ENCODE measurements around the gene ITGA2.
"Not testable (repeated sequence)": the region's sequence is repeated elsewhere in the genome, so short reads cannot be mapped to it uniquely, and the experiment has no call there.

ITGA2 gene

DNA sequence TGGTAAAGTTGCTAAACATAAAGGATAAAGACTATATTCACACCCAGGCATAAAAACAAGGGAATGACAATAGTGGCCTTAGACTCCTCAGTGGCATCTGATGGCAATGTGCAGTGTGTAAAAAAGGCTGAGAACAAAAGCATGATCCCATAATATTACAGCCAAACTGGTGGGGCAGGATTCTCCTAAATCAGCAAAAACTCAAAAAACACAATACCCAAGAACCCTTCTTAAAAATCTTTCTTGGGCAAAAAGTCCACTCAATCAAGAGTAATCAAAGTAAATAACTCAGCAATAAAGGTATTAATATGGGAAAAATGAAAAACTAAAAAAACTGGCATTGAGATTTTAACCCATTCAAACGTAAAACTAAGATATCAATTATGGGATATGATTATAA, 122.0 kb downstream of the ITGA2 start:
- FAIRE-seq (no peak), DNase-seq (ENCODE audit: insufficient read length) (no peak)
- TF ChIP-seq POLR2AphosphoS5 (IDR thresholded peaks at IDR 0.05; ENCODE audit: low read depth, low read length) (no peak), TAF1 (IDR thresholded peaks at IDR 0.05; ENCODE audit: borderline replicate concordance, low read depth, low read length) (no peak), POLR2A (IDR thresholded peaks at IDR 0.05; ENCODE audit: low read depth, low read length) (no peak)

DNA sequence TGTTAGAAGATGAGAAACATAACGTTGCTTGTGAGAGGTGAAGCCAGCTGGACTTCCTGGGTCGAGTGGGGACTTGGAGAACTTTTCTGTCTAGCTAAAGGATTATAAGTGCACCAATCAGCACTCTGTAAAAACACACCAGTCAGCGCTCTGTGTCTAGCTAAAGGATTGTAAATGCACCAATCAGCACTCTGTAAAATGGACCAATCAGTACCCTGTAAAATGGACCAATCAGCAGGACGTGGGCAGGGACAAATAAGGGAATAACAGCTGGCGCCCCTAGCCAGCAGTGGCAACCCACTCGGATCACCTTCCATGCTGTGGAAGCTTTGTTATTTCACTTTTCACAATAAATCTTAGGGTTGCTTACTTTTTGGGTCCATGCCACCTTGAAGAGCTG, 123.2 kb downstream of the ITGA2 start:
- not testable (repeated sequence) for FAIRE-seq; DNase-seq (ENCODE audit: insufficient read length)

DNA sequence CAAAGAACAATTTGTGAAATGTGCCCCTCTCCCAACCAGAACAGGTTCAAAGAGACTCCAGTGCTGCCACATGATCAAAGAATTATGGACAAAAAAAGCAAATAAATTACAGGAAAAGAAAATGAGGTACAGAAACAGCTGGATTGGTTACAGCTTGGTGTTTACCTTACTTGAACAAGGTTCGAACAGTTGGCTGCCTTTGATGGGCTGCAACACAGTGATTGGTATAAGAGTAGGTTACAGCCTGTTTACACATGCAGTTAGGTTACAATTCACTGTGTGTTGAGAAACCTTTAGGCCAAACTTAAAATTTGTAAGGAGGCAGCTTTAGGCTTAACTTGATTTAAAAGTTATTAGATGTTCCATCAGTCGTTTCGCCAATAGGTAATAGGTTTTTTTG, 123.8 kb downstream of the ITGA2 start:
- FAIRE-seq (no peak), DNase-seq (ENCODE audit: insufficient read length) (no peak)
- no peak for TF ChIP-seq POLR2AphosphoS5 (IDR thresholded peaks at IDR 0.05; ENCODE audit: low read depth, low read length)
- no peak for TF ChIP-seq TAF1 (IDR thresholded peaks at IDR 0.05; ENCODE audit: borderline replicate concordance, low read depth, low read length)
- no peak for TF ChIP-seq POLR2A (IDR thresholded peaks at IDR 0.05; ENCODE audit: low read depth, low read length)

DNA sequence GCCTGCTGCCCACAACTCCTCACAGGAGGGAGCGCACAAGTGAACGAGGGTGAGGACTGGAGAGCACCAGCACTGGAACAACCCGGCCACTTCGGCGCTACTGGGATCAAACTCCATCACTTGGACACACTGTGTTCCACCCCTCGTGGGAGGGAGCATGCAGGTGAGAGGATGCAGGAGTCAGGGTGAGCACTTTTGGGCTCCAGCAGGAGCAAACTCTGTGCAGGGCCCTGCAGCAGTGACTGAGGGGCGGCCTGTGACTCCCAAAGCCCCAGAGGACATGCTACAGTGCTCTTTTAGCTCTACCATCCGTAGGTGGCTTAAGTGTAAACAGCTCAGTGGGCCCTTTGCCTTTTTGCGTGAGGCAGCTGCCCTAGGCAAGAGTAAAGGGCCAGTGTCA, 124.8 kb downstream of the ITGA2 start:
- DNase-seq (ENCODE audit: insufficient read length): no peak

DNA sequence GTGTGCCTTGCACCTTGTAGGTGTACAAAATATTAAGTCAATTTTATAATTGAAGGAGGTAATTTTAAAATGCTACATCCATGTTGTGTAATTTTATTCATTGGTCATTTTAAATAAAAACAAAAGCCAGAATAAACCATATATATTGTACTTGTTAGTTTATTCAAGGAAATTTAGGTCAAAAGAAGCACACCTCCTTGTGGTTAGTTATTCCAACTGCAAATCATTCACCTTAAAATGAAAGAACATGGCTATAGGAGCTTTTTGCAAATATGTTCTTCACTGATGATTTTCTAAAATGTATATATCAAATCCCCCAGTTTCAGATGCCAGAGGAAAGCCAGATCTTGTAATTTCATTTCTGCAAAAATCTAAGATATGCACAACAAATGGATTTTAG, 125.8 kb downstream of the ITGA2 start:
- no peak for FAIRE-seq
- DNase-seq (ENCODE audit: insufficient read length): no peak
- no peak for TF ChIP-seq TAF1 (IDR thresholded peaks at IDR 0.05; ENCODE audit: borderline replicate concordance, low read depth, low read length)
- TF ChIP-seq POLR2A (IDR thresholded peaks at IDR 0.05; ENCODE audit: low read depth, low read length): no peak
- no peak for TF ChIP-seq POLR2AphosphoS5 (IDR thresholded peaks at IDR 0.05; ENCODE audit: low read depth, low read length)

More for the DNA sequence above, 124.8 kb downstream of the ITGA2 start:
- FAIRE-seq: no peak
- TF ChIP-seq TAF1 (IDR thresholded peaks at IDR 0.05; ENCODE audit: borderline replicate concordance, low read depth, low read length): no peak
- no peak for TF ChIP-seq POLR2AphosphoS5 (IDR thresholded peaks at IDR 0.05; ENCODE audit: low read depth, low read length)
- TF ChIP-seq POLR2A (IDR thresholded peaks at IDR 0.05; ENCODE audit: low read depth, low read length): no peak

DNA sequence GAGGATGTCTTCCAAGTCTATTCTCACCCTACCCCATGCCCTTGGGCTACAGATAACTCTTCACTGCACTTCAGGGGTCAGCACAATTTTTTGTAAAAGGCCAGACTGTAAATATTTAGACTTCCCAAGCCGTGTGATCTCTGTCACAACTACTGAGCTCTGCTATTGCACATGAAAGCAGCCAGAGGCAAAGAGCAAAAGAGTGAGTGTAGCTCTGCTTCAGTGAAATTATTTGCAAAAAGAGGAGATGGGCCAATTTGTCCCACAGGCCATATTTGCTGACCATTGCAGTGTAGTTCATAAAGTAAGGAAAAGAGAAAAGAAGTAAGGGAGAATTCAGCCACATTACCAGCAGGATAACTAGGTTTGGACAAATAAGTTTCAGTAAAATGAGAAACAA, 127.4 kb downstream of the ITGA2 start:
- TF ChIP-seq POLR2A (IDR thresholded peaks at IDR 0.05; ENCODE audit: low read depth, low read length) (no peak), TAF1 (IDR thresholded peaks at IDR 0.05; ENCODE audit: borderline replicate concordance, low read depth, low read length) (no peak), POLR2AphosphoS5 (IDR thresholded peaks at IDR 0.05; ENCODE audit: low read depth, low read length) (no peak)
- FAIRE-seq (no peak), DNase-seq (ENCODE audit: insufficient read length) (no peak)

DNA sequence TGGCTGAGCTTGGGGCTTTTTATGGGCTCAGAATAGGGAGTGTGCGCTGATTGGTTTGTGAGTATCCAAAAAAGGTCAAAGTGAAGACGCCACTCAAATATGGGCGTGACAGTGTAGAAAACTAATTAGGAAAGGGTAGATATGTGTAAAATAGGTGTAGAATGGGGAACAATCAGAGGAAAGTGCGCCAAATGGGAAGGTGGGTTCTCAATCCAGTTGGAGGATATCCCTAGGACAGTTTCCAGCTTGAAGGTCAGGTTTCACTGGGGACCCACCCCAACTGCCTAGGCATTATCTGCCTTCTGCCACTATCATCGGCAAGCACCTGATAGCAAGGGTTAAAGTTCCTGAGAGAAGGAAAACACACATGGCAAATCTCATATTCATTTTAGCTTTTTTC, 129.7 kb downstream of the ITGA2 start:
- TF ChIP-seq POLR2AphosphoS5 (IDR thresholded peaks at IDR 0.05; ENCODE audit: low read depth, low read length) (no peak), POLR2A (IDR thresholded peaks at IDR 0.05; ENCODE audit: low read depth, low read length) (no peak), TAF1 (IDR thresholded peaks at IDR 0.05; ENCODE audit: borderline replicate concordance, low read depth, low read length) (no peak)

DNA sequence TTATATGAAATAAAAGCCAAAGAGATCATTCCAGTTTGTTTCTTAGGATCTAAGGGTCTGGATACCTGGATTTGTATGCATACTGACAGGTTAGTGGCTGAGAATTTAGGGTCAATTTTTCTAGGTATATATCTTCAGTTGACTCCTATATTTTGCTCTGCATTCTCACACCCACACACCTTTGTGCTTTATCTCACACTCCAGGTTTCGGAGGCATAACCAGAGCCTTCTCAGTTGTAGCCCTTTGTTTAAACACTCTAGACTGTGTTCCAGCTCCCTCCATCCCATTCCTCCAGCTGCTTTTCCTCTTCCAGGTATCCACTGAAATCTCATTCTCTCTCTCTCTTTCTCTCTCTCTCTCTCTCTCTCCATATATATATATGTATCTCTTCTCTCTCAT, 131.0 kb downstream of the ITGA2 start:
- TF ChIP-seq TAF1 (IDR thresholded peaks at IDR 0.05; ENCODE audit: borderline replicate concordance, low read depth, low read length) (no peak), POLR2A (IDR thresholded peaks at IDR 0.05; ENCODE audit: low read depth, low read length) (no peak), POLR2AphosphoS5 (IDR thresholded peaks at IDR 0.05; ENCODE audit: low read depth, low read length) (no peak)
- DNase-seq (ENCODE audit: insufficient read length) (no peak), FAIRE-seq (no peak)

More for the DNA sequence above, 129.7 kb downstream of the ITGA2 start:
- FAIRE-seq (no peak), DNase-seq (ENCODE audit: insufficient read length) (no peak)

DNA sequence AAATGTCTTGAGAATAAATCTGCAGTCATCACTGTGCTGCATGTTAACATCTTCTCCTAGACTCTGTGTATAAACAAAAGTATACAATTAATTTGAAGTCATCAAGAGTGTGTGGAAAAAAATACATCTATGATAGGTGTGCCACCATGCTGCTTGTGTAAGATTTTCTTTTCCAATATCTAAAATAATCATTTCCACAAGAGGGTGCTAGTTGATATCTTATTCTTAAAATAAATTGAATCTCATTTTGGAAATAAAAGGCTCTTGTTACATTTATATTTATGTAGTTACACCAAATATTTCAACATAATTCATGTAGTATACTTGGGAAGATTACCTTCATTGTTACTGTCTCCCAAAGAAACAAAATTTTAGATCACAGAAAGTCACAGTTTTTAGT, 134.6 kb downstream of the ITGA2 start:
- FAIRE-seq (no peak), DNase-seq (ENCODE audit: insufficient read length) (no peak)

DNA sequence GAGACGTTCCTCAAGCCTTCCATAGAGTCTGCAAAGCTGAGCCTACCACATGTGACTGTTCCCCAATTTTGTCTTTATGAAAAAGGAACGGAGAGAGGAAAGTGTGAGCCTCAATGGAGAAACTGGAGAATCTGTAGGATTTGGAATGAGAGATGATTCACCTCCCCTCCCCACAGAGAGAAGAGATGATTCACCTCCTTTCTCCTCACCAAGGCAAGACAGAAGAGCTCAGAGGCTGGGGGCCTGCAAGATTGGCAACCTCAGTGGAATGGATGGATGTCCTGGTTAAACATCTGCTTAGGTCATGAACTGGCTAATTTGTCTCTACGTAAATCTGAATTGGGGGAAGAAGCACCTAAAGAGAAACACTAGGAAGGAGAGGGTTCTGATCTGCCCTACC, 137.4 kb downstream of the ITGA2 start:
- DNase-seq (ENCODE audit: insufficient read length) (no peak), FAIRE-seq (no peak)
- no peak for TF ChIP-seq POLR2AphosphoS5 (IDR thresholded peaks at IDR 0.05; ENCODE audit: low read depth, low read length)
- TF ChIP-seq POLR2A (IDR thresholded peaks at IDR 0.05; ENCODE audit: low read depth, low read length): no peak
- no peak for TF ChIP-seq TAF1 (IDR thresholded peaks at IDR 0.05; ENCODE audit: borderline replicate concordance, low read depth, low read length)

More for the DNA sequence above, 134.6 kb downstream of the ITGA2 start:
- TF ChIP-seq POLR2AphosphoS5 (IDR thresholded peaks at IDR 0.05; ENCODE audit: low read depth, low read length) (no peak), POLR2A (IDR thresholded peaks at IDR 0.05; ENCODE audit: low read depth, low read length) (no peak), TAF1 (IDR thresholded peaks at IDR 0.05; ENCODE audit: borderline replicate concordance, low read depth, low read length) (no peak)

DNA sequence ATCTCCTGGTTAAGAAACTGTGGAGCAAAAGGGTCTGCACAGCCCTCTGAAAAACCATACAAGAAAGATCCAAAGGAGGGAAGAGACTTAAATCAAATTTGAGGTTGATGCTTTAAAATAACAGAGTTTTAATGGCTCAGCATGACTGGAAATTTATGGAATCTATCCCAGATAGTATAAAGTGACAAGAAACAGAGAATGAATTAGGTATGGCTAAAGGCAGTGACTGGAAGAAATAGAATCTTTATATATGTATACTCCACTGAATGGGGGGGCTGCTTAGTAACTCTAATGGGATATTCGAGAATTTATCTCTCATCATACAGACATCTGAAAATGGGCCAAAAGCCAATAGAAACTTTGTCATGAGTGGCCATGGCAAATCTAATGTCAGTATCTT, 138.0 kb downstream of the ITGA2 start:
- no peak for TF ChIP-seq POLR2AphosphoS5 (IDR thresholded peaks at IDR 0.05; ENCODE audit: low read depth, low read length)
- TF ChIP-seq TAF1 (IDR thresholded peaks at IDR 0.05; ENCODE audit: borderline replicate concordance, low read depth, low read length): no peak
- TF ChIP-seq POLR2A (IDR thresholded peaks at IDR 0.05; ENCODE audit: low read depth, low read length): no peak
- no peak for DNase-seq (ENCODE audit: insufficient read length)
- no peak for FAIRE-seq

DNA sequence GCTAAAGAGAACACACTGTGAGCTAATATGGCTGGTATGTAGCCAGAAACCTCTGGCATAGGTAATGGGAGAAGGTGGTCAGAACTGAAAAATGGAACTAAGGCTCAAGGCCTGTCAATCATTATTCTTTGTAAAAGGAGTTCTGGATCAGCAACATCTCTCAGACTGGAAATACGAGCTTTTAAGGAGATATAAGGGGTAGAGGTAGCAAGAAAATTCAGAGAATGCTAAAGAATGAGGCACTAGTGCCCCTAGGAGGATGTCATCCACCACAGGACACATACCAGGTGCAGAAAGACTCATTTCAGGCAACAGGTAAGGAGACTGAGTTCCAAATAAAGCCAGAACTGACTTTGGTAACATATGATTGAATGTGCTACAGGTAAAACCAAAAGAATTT, 139.3 kb downstream of the ITGA2 start:
- TF ChIP-seq TAF1 (IDR thresholded peaks at IDR 0.05; ENCODE audit: borderline replicate concordance, low read depth, low read length) (no peak), POLR2AphosphoS5 (IDR thresholded peaks at IDR 0.05; ENCODE audit: low read depth, low read length) (no peak), POLR2A (IDR thresholded peaks at IDR 0.05; ENCODE audit: low read depth, low read length) (no peak)
- no peak for FAIRE-seq
- no peak for DNase-seq (ENCODE audit: insufficient read length)

DNA sequence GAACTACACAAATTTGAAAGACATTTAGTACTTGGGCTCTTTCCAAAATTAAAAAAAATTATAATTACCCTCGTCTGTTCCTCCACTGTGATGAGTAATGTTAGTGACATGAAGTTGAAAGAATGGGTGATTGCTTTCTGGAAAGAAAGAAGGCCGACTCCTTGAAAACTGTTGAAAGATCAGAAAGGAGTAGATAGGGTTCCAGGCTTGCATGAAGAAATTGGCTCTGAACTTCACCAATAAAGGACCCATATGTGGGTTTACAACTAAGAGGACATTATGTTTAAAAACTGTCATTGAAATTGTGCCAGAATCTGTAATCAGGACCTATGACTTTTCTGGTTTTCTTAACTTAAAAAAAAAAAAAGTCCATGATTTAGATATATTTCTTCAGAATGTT, 141.1 kb downstream of the ITGA2 start:
- TF ChIP-seq POLR2AphosphoS5 (IDR thresholded peaks at IDR 0.05; ENCODE audit: low read depth, low read length) (no peak), TAF1 (IDR thresholded peaks at IDR 0.05; ENCODE audit: borderline replicate concordance, low read depth, low read length) (no peak), POLR2A (IDR thresholded peaks at IDR 0.05; ENCODE audit: low read depth, low read length) (no peak)
- no peak for DNase-seq (ENCODE audit: insufficient read length)

More for the DNA sequence above, 141.1 kb downstream of the ITGA2 start:
- FAIRE-seq: no peak
